HepG2 (cell line): Measurements from ENCODE around the gene IL32. TPM values are rescaled to one million over a fixed set of nuclear protein-coding genes. Genes with fewer than 3 reads are reported as not detected.

Experiments
- CHD4 ChIP-seq: fragments of 200-600 bp; sonication (generic); IDR thresholded peaks from 2 replicates; pipeline ENCODE4 v1.7.0; 2017; ENCODE audit warnings: mild to moderate bottlenecking, low read length, borderline replicate concordance
- FOXA3 ChIP-seq: IDR thresholded peaks from 2 replicates; pipeline ENCODE4 v1.6.1; 2016; ENCODE audit warnings: missing genetic modification reagents, missing compliant biosample characterization
- HMG20A ChIP-seq: IDR thresholded peaks from 2 replicates; pipeline ENCODE4 v1.6.1; 2016; ENCODE audit warnings: borderline replicate concordance
- KLF6 ChIP-seq: IDR thresholded peaks from 2 replicates; pipeline ENCODE4 v1.8.0; 2016; ENCODE audit warnings: missing biosample characterization, missing genetic modification reagents
- MAZ ChIP-seq, 2 experiments: sonication (generic) in 1 of 2; formaldehyde crosslinking in 1 of 2; IDR thresholded peaks; 2 replicates each; pipeline versions ENCODE4 v1.5.0 to v1.6.1; 2012 to 2020; ENCODE audit warnings: low read depth in 2 of 2, mild to moderate bottlenecking in 2 of 2, borderline replicate concordance in 1 of 2, improper control_type of control experiment in 1 of 2, low read length in 1 of 2, missing genetic modification reagents in 1 of 2, moderate library complexity in 1 of 2
- MTA3 ChIP-seq: sonication (generic); formaldehyde crosslinking; IDR thresholded peaks from 2 replicates; pipeline ENCODE4 v1.4.0; 2020; ENCODE audit warnings: missing genetic modification reagents
- ZNF672 ChIP-seq: sonication (generic); formaldehyde crosslinking; IDR thresholded peaks from 2 replicates; pipeline ENCODE4 v1.8.1; 2022; ENCODE audit warnings: missing genetic modification reagents
- ZNF747 ChIP-seq: sonication (generic); formaldehyde crosslinking; IDR thresholded peaks from 2 replicates; pipeline ENCODE4 v1.8.1; 2023; ENCODE audit warnings: missing genetic modification reagents, mild to moderate bottlenecking, borderline replicate concordance
- polyA plus RNA-seq, 8 experiments: library from polyadenylated mRNA; depleted of rRNA in 3 of 8; stranded (reverse) in 7 of 8; unstranded in 1 of 8; fragments of >200 nt; fragmentation: Illumina TruSeq in 4 of 8; extraction: Trizol in 4 of 8; gene quantifications; 2 replicates each; pipeline versions ENCODE4 v1.2.1 to v1.2.3, GENCODE V29; 2011 to 2016; ENCODE audit warnings: low read depth in 4 of 8, missing spikeins in 1 of 8, mixed read lengths in 1 of 8; ENCODE audit not compliant: insufficient read depth in 1 of 8
- total RNA-seq, 5 experiments: library from RNA; depleted of rRNA; stranded (reverse); fragments of >200 nt; fragmentation: Illumina TruSeq; extraction: Trizol; gene quantifications; 2 replicates each; pipeline ENCODE4 v1.2.3, GENCODE V29; 2016; ENCODE audit warnings: low read depth in 1 of 5
- TF ChIP-seq, protein P1 (sequence below): sonication (generic); formaldehyde crosslinking; IDR thresholded peaks from 2 replicates; pipeline ENCODE4 v1.4.0; 2020; ENCODE audit warnings: missing genetic modification reagents, borderline replicate concordance

Gene IL32
- total and polyA plus RNA-seq, 2 of the 13 experiments (the other 11 are each of a cell fraction or from before 2014, with no cell fraction given) = 115 to 165 TPM

DNA sequence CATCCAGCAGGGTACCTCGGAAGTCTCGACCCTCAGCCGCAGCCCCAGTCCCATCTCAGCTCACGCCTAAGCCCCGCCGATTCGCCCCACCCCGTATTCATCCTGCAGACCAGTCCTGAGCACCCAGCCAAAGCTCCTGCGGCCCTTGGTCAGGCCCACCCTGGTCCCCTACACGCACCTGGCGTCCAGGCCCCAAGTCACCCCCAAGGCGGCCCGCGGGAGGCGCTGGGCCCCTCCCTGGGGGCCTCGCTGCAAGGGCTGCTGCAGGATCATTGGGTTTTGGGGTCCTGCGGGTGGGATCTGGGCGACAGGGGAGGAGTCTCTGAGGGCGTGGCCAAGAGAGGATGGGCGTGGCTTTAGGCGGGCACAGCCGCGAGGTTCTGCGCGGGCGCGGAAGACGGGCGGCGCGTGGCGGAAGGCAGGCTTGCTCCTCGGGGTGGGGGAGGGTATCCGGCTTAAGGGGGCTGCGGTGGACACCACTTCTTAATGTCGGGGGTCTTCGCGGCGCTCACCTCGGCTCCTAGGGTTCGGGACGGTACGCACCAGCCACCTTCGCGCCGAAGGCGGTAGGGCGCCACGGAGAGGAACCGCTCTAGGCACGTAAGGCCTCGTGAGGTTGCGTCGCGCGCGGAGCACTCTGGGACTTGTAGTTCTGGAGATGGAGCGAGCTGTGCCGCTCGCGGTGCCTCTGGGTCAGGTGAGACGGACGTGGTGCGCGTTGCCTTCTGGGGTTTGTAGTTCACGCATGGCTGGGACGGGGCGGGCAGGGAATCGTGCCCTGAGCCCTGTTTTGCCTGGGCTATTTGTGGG, 41.6 kb upstream of the IL32 start, which contains the start of the genes HCFC1R1 and THOC6 (continued):
- TF ChIP-seq MAZ (IDR thresholded peaks at IDR 0.05; ENCODE audit: borderline replicate concordance, low read depth, low read length) (0 out of 2 replicates have a peak, but pooled peaks have one; percentile 58), MAZ (CRISPR knock-in tag; IDR thresholded peaks at IDR 0.05; ENCODE audit: low read depth) (peak; percentile 81), ZNF747 (0 out of 2 replicates have a peak, but pooled peaks have one; percentile 52), CHD4 (no peak), HMG20A (no peak), FOXA3 (CRISPR knock-in tag) (peak; percentile 64), MTA3 (CRISPR knock-in tag) (no peak), ZNF672 (no peak), KLF6 (CRISPR knock-in tag) (0 out of 2 replicates have a peak, but pooled peaks have one; percentile 59)
- TF ChIP-seq, protein P1, sequence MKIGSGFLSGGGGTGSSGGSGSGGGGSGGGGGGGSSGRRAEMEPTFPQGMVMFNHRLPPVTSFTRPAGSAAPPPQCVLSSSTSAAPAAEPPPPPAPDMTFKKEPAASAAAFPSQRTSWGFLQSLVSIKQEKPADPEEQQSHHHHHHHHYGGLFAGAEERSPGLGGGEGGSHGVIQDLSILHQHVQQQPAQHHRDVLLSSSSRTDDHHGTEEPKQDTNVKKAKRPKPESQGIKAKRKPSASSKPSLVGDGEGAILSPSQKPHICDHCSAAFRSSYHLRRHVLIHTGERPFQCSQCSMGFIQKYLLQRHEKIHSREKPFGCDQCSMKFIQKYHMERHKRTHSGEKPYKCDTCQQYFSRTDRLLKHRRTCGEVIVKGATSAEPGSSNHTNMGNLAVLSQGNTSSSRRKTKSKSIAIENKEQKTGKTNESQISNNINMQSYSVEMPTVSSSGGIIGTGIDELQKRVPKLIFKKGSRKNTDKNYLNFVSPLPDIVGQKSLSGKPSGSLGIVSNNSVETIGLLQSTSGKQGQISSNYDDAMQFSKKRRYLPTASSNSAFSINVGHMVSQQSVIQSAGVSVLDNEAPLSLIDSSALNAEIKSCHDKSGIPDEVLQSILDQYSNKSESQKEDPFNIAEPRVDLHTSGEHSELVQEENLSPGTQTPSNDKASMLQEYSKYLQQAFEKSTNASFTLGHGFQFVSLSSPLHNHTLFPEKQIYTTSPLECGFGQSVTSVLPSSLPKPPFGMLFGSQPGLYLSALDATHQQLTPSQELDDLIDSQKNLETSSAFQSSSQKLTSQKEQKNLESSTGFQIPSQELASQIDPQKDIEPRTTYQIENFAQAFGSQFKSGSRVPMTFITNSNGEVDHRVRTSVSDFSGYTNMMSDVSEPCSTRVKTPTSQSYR (CRISPR knock-in tag) = peak; percentile 88
- TF ChIP-seq, all 625 proteins: peak for 321
